ENCODE measurements around the gene FREM1. TPM values are rescaled to one million over a fixed set of nuclear protein-coding genes. Genes with fewer than 3 reads are reported as not detected.
A peak's percentile ranks its signal among the peaks of the same experiment; 100 is the strongest.

Gene FREM1
- total RNA-seq, 1 experiment from 2014 or later: 1.2 TPM

- H3K9me2 ChIP-seq (replicated peaks; ENCODE audit: low read length): no peaks in the 10 kb centered on the region
- TF ChIP-seq CTCF (conservative IDR thresholded peaks at IDR 0.05; ENCODE audit: low read depth, low read length) (no peak), EZH2 (IDR thresholded peaks at IDR 0.05; ENCODE audit: low read length, unreplicated experiment) (no peak), EZH2phosphoT487 (IDR thresholded peaks at IDR 0.05; ENCODE audit: borderline replicate concordance, low read length) (no peak)
- no peaks in the 10 kb centered on the region for H3F3A ChIP-seq (ENCODE audit: low read length, unreplicated experiment)
- peaks cover 31% of the 10 kb centered on the region for H3K79me2 ChIP-seq (ENCODE audit: low read length)
- H3K27ac ChIP-seq (ENCODE audit: low read length): peak overlapping the region; percentile 80
- intact Hi-C loops (cut with micrococcal nuclease): no loop called here
- H3K27me3 ChIP-seq (ENCODE audit: low read length): no peaks in the 10 kb centered on the region
- peak; percentile 95 for DNase-seq
- H3K36me3 ChIP-seq (ENCODE audit: low read depth, low read length): peaks cover 14% of the 10 kb centered on the region
- H3K9me3 ChIP-seq (ENCODE audit: low read length): no peaks in the 10 kb centered on the region
- no peak overlapping the region for H3K9ac ChIP-seq (ENCODE audit: low read length)
- peak overlapping the region; percentile 55 for H3K4me2 ChIP-seq (ENCODE audit: low read length)
- ATAC-seq: peak; percentile 91
- BruUV-seq (replicated peaks): no TSS peak
- H4K20me1 ChIP-seq (ENCODE audit: low read length): no peaks in the 10 kb centered on the region
- no peak overlapping the region for H2AFZ ChIP-seq (ENCODE audit: low read length)
- peaks cover 37% of the 10 kb centered on the region for H3K4me1 ChIP-seq (ENCODE audit: insufficient read depth, low read length)
- POLR2A ChIA-PET (ENCODE audit: unreplicated experiment): no interaction called here
- H3K4me3 ChIP-seq (ENCODE audit: low read length): no peak overlapping the region
- CTCF ChIA-PET: interaction anchor here (0.6 to 1.7 kb wide), 2 partner anchors 80 to 81 kb away, joined by 3 to 6 read pairs; no protein-coding TSS in a partner anchor
These were observed 223.0 kb downstream of the FREM1 start for GRCh38 chr9:14687042-14687719.

GRCh38 chr9:14686168-14686567, 224.1 kb downstream of the FREM1 start:
- no TSS peak for BruUV-seq (replicated peaks)
- peaks cover 14% of the 10 kb centered on the region for H3K36me3 ChIP-seq (ENCODE audit: low read depth, low read length)
- TF ChIP-seq EZH2 (IDR thresholded peaks at IDR 0.05; ENCODE audit: low read length, unreplicated experiment) (no peak), EZH2phosphoT487 (IDR thresholded peaks at IDR 0.05; ENCODE audit: borderline replicate concordance, low read length) (no peak), CTCF (conservative IDR thresholded peaks at IDR 0.05; ENCODE audit: low read depth, low read length) (no peak)
- peaks cover 32% of the 10 kb centered on the region for H3K4me1 ChIP-seq (ENCODE audit: insufficient read depth, low read length)
- ATAC-seq (no peak), DNase-seq (no peak)
- peaks cover 26% of the 10 kb centered on the region for H3K79me2 ChIP-seq (ENCODE audit: low read length)
- peak overlapping the region; percentile 80 for H3K27ac ChIP-seq (ENCODE audit: low read length)
- intact Hi-C loops (cut with micrococcal nuclease): no loop called here
- H3K9me3 ChIP-seq (ENCODE audit: low read length): no peaks in the 10 kb centered on the region
- peak overlapping the region; percentile 55; the same call in 1 of the 2 replicates for H3K4me2 ChIP-seq (ENCODE audit: low read length)
- no peaks in the 10 kb centered on the region for H3F3A ChIP-seq (ENCODE audit: low read length, unreplicated experiment)
- ChIA-PET CTCF (no interaction called here), POLR2A (ENCODE audit: unreplicated experiment) (no interaction called here)
- H3K4me3 ChIP-seq (ENCODE audit: low read length): no peak overlapping the region
- no peaks in the 10 kb centered on the region for H3K9me2 ChIP-seq (replicated peaks; ENCODE audit: low read length)
- H3K9ac ChIP-seq (ENCODE audit: low read length): no peak overlapping the region
- no peaks in the 10 kb centered on the region for H4K20me1 ChIP-seq (ENCODE audit: low read length)
- H2AFZ ChIP-seq (ENCODE audit: low read length): no peak overlapping the region
- H3K27me3 ChIP-seq (ENCODE audit: low read length): no peaks in the 10 kb centered on the region

Other genes with a start within 250 kb of the FREM1 start
- 6.2 and 7.6 TPM in 2 replicates for gene ZDHHC21, start 217.0 kb downstream of the FREM1 start, total RNA-seq (2014; rRNA removed)
- gene CER1, start 187.7 kb downstream of the FREM1 start, total RNA-seq (2014; rRNA removed): not detected in 2 replicates

Measured in PC-3 (cell line).